GM12892 (cell line): ENCODE results near the gene RRAS2.

ENCODE experiments used
- POLR2A ChIP-seq: IDR thresholded peaks from 2 replicates; pipeline ENCODE4 v1.6.1; 2011; ENCODE audit warnings: low read depth, low read length, control low read depth
- POLR2AphosphoS5 ChIP-seq: IDR thresholded peaks from 2 replicates; pipeline ENCODE4 v1.6.1; 2011; ENCODE audit warnings: low read depth, low read length, control low read depth
- TAF1 ChIP-seq: IDR thresholded peaks from 2 replicates; pipeline ENCODE4 v1.6.1; 2011; ENCODE audit warnings: low read depth, mild to moderate bottlenecking, control low read depth, low read length, borderline replicate concordance

GRCh38 chr11:14275076-14275475 lies 83.9 kb downstream of the RRAS2 start:
- TF ChIP-seq POLR2A (no peak), POLR2AphosphoS5 (no peak), TAF1 (no peak)
